Glutamatergic neuron (in vitro differentiated cells): Measurements from ENCODE around the gene GPX1. TPM values are rescaled to one million over a fixed set of nuclear protein-coding genes. Genes with fewer than 3 reads are reported as not detected.

Source experiments
- DNase-seq: peaks from one replicate; pipeline ENCODE4 v3.0.0; 2022
- H3K27ac Mint-ChIP-seq: one replicate; pipeline ENCODE4 v1.8.0; 2020; ENCODE audit warnings: mild to moderate bottlenecking, mixed read lengths, inconsistent platforms; ENCODE audit not compliant: unreplicated experiment
- H3K27me3 Mint-ChIP-seq: one replicate; pipeline ENCODE4 v1.8.0; 2020; ENCODE audit warnings: mild to moderate bottlenecking, moderate library complexity, mixed read lengths, inconsistent platforms; ENCODE audit not compliant: unreplicated experiment
- H3K36me3 Mint-ChIP-seq: one replicate; pipeline ENCODE4 v1.8.0; 2020; ENCODE audit warnings: mild to moderate bottlenecking, mixed read lengths, inconsistent platforms; ENCODE audit not compliant: unreplicated experiment
- H3K4me1 Mint-ChIP-seq: one replicate; pipeline ENCODE4 v1.8.0; 2020; ENCODE audit warnings: mild to moderate bottlenecking, low read depth, mixed read lengths, inconsistent platforms; ENCODE audit not compliant: unreplicated experiment
- H3K4me3 Mint-ChIP-seq: one replicate; pipeline ENCODE4 v1.8.0; 2020; ENCODE audit warnings: mild to moderate bottlenecking, mixed read lengths, inconsistent platforms; ENCODE audit not compliant: unreplicated experiment
- H3K9me3 Mint-ChIP-seq: one replicate; pipeline ENCODE4 v1.8.0; 2020; ENCODE audit warnings: mild to moderate bottlenecking, moderate library complexity, mixed read lengths, inconsistent platforms; ENCODE audit not compliant: unreplicated experiment
- CTCF ChIP-seq: fragments of 200-600 bp; sonication (generic); IDR thresholded peaks from one replicate; pipeline ENCODE4 v1.5.0; 2021; ENCODE audit not compliant: partially characterized antibody, unreplicated experiment
- total RNA-seq: library from RNA; stranded (reverse); fragmentation: NEBNext Ultra II Directional; extraction: Animal tissue kit (Norgen Biotek cat#: 25700); gene quantifications from one replicate; pipeline ENCODE4 v1.2.1, GENCODE V29; 2021; ENCODE audit not compliant: unreplicated experiment

The GPX1 gene
- total RNA-seq, 1 donor from 2014 or later = 239 TPM

GRCh38 chr3:49316696-49317457 lies 41.3 kb downstream of the GPX1 start:
- H3K9me3 Mint-ChIP-seq = no peaks in the 10 kb centered on the region
- no peak for TF ChIP-seq CTCF
- no peaks in the 10 kb centered on the region for H3K27me3 Mint-ChIP-seq
- no peak for DNase-seq
- no peaks in the 10 kb centered on the region for H3K4me1 Mint-ChIP-seq
- H3K36me3 Mint-ChIP-seq = no peaks in the 10 kb centered on the region
- no peak overlapping the region for H3K27ac Mint-ChIP-seq
- H3K4me3 Mint-ChIP-seq = no peak overlapping the region

GRCh38 chr3:49313896-49314688 lies 44.1 kb downstream of the GPX1 start:
- no peak for TF ChIP-seq CTCF

GRCh38 chr3:49311283-49311682 lies 46.9 kb downstream of the GPX1 start:
- no peak for TF ChIP-seq CTCF
- no peak overlapping the region for H3K27ac Mint-ChIP-seq
- H3K4me1 Mint-ChIP-seq = no peaks in the 10 kb centered on the region
- no peaks in the 10 kb centered on the region for H3K9me3 Mint-ChIP-seq
- no peaks in the 10 kb centered on the region for H3K36me3 Mint-ChIP-seq
- no peak overlapping the region for H3K4me3 Mint-ChIP-seq
- DNase-seq = no peak
- no peaks in the 10 kb centered on the region for H3K27me3 Mint-ChIP-seq

More at GRCh38 chr3:49313896-49314688, 44.1 kb downstream of the GPX1 start:
- no peaks in the 10 kb centered on the region for H3K9me3 Mint-ChIP-seq
- no peak overlapping the region for H3K4me3 Mint-ChIP-seq
- H3K27ac Mint-ChIP-seq = no peak overlapping the region
- H3K36me3 Mint-ChIP-seq = no peaks in the 10 kb centered on the region
- no peak for DNase-seq
- H3K27me3 Mint-ChIP-seq = no peaks in the 10 kb centered on the region
- no peaks in the 10 kb centered on the region for H3K4me1 Mint-ChIP-seq

GRCh38 chr3:49310677-49311076 lies 47.5 kb downstream of the GPX1 start:
- DNase-seq = no peak
- Mint-ChIP-seq H3K36me3 (no peaks in the 10 kb centered on the region), H3K4me3 (no peak overlapping the region), H3K27me3 (no peaks in the 10 kb centered on the region), H3K4me1 (no peaks in the 10 kb centered on the region), H3K27ac (no peak overlapping the region), H3K9me3 (no peaks in the 10 kb centered on the region)
- TF ChIP-seq CTCF = no peak

Other genes starting within 250 kb of the GPX1 start
- 83.1 TPM for gene USP19, start 237.5 kb downstream of the GPX1 start, total RNA-seq
- gene LAMB2, start 225.3 kb downstream of the GPX1 start, total RNA-seq = 16.6 TPM
- 22.1 TPM for gene CCDC71, start 192.0 kb downstream of the GPX1 start, total RNA-seq
- gene KLHDC8B, start 186.8 kb downstream of the GPX1 start, total RNA-seq = 36.3 TPM
- gene C3orf62, start 81.1 kb downstream of the GPX1 start, total RNA-seq = 7.5 TPM
- 70.0 TPM for gene USP4, start 18.3 kb downstream of the GPX1 start, total RNA-seq
- gene RHOA, start 53.6 kb upstream of the GPX1 start, total RNA-seq = 262 TPM
- 27.7 TPM for gene TCTA, start 54.1 kb upstream of the GPX1 start, total RNA-seq
- 12.4 TPM for gene AMT, start 64.1 kb upstream of the GPX1 start, total RNA-seq
- 38.7 TPM for gene NICN1, start 71.0 kb upstream of the GPX1 start, total RNA-seq
- gene DAG1, start 111.9 kb upstream of the GPX1 start, total RNA-seq = 46.8 TPM
- 46.9 TPM for gene BSN, start 196.1 kb upstream of the GPX1 start, total RNA-seq